Panc1 (cell line): Measurements from ENCODE around the gene MLYCD. TPM values are rescaled to one million over a fixed set of nuclear protein-coding genes. Genes with fewer than 3 reads are reported as not detected.

Source experiments
- ATAC-seq: fragments of 200-7000 bp; cut with Tn5 transposase; 2 replicates; pipeline ENCODE4 v1.9.1; 2020; ENCODE audit warnings: mild to moderate bottlenecking, moderate library complexity
- BruUV-seq: library from RNA; stranded (reverse); fragments of 400-500 nt; replicated peaks from 2 replicates; lab custom pipeline; 2021; lab: Mats Ljungman, UMichigan
- CTCF ChIA-PET: fragments of 300-600 bp; sonication (Branson Sonifier 250); formaldehyde crosslinking; loops from one replicate; lab custom pipeline; 2022; ENCODE audit warnings: antibody characterized with exemption; lab: Charles Lee
- POLR2A ChIA-PET: fragments of 300-600 bp; sonication (Branson Sonifier 250); formaldehyde crosslinking; loops from one replicate; lab custom pipeline; 2022; ENCODE audit warnings: antibody characterized with exemption; lab: Charles Lee
- DNase-seq: peaks from one replicate; pipeline ENCODE4 v3.0.0-alpha.2; 2010; ENCODE audit warnings: low read depth, low spot score
- H3K27ac ChIP-seq: 2 replicates; pipeline ENCODE4 v1.5.1; 2011; ENCODE audit warnings: mild to moderate bottlenecking, low read length, inconsistent platforms
- H3K27me3 ChIP-seq: fragments of 200-500 bp; sonication (Bioruptor generic); 2 replicates; pipeline ENCODE4 v1.6.0; 2014; ENCODE audit warnings: low read length, inconsistent platforms; ENCODE audit not compliant: control insufficient read depth, insufficient read depth
- H3K36me3 ChIP-seq: fragments of 200-500 bp; sonication (Bioruptor generic); 2 replicates; pipeline ENCODE4 v1.5.1; 2014; ENCODE audit warnings: inconsistent platforms, mild to moderate bottlenecking, low read length, moderate library complexity; ENCODE audit not compliant: control insufficient read depth, insufficient read depth
- H3K4me1 ChIP-seq: 2 replicates; pipeline ENCODE4 v1.5.1; 2011; ENCODE audit warnings: inconsistent platforms, mild to moderate bottlenecking, low read length, moderate library complexity; ENCODE audit not compliant: control insufficient read depth, insufficient read depth
- H3K4me3 ChIP-seq, 2 experiments: 2 replicates each; pipeline ENCODE4 v1.5.1; 2011 to 2012; ENCODE audit warnings: low read depth in 2 of 2, low read length in 2 of 2, mild to moderate bottlenecking in 2 of 2, inconsistent platforms in 1 of 2, moderate library complexity in 1 of 2
- H3K9me3 ChIP-seq: fragments of 200-500 bp; sonication (Bioruptor generic); 2 replicates; pipeline ENCODE4 v1.5.1; 2014; ENCODE audit warnings: low read depth, mild to moderate bottlenecking, inconsistent platforms, low read length, moderate library complexity; ENCODE audit not compliant: control insufficient read depth, insufficient read depth
- CTCF ChIP-seq: fragments of 450-650 bp; IDR thresholded peaks from 2 replicates; pipeline ENCODE4 v1.5.1; 2017; ENCODE audit warnings: mild to moderate bottlenecking
- POLR2AphosphoS5 ChIP-seq: IDR thresholded peaks from 2 replicates; pipeline ENCODE4 v1.6.1; 2012; ENCODE audit warnings: mild to moderate bottlenecking, low read depth, low read length, moderate library complexity
- REST ChIP-seq, 2 experiments: IDR thresholded peaks; 2 replicates each; pipeline ENCODE4 v1.6.1; 2011 to 2012; ENCODE audit warnings: low read depth in 2 of 2, control low read depth in 1 of 2, low read length in 1 of 2, mild to moderate bottlenecking in 1 of 2, moderate library complexity in 1 of 2; ENCODE audit not compliant: insufficient read depth in 1 of 2
- SIN3A ChIP-seq: IDR thresholded peaks from 2 replicates; pipeline ENCODE4 v1.6.1; 2012; ENCODE audit warnings: low read depth, mild to moderate bottlenecking, low read length, moderate library complexity, borderline replicate concordance; ENCODE audit not compliant: insufficient read depth
- TCF7L2 ChIP-seq: IDR thresholded peaks from 2 replicates; pipeline ENCODE4 v1.6.1; 2011; ENCODE audit warnings: mild to moderate bottlenecking, low read depth, low read length, inconsistent platforms
- in situ Hi-C: cut with HindIII; loops from 2 replicates; pipeline ENCODE4 v1.10.0; 2016; ENCODE audit warnings: low sequenced_read_pairs, low pct_unique_long_range_greater_than_20kb
- intact Hi-C: fragments of 100-400 bp; cut with micrococcal nuclease; formaldehyde crosslinking; loops from one replicate; pipeline ENCODE4 v1.10.0; 2022; ENCODE audit not compliant: unreplicated experiment
- total RNA-seq: library from RNA; stranded (reverse); gene quantifications from one replicate; pipeline ENCODE4 v1.2.1, GENCODE V29; 2021; ENCODE audit not compliant: unreplicated experiment

MLYCD gene
- total RNA-seq, 1 experiment from 2014 or later: 2.2 TPM

GRCh38 chr16:83911290-83911689, 12.4 kb downstream of the MLYCD start:
- no peak for TF ChIP-seq SIN3A
- TF ChIP-seq TCF7L2: no peak
- TF ChIP-seq POLR2AphosphoS5: no peak
- no peak for TF ChIP-seq CTCF
- no peak for TF ChIP-seq REST (IDR thresholded peaks at IDR 0.05; ENCODE audit: insufficient read depth in 1 of 2, low read depth in 2 of 2, low read length in 1 of 2)
- in situ Hi-C loops: no loop called here
- intact Hi-C loops: no loop called here
- H3K27ac ChIP-seq: no peak overlapping the region
- ChIA-PET POLR2A (no interaction called here), CTCF (no interaction called here)
- no peak for DNase-seq
- H3K4me3 ChIP-seq: no peak overlapping the region
- H3K36me3 ChIP-seq: no peaks in the 10 kb centered on the region; the same call in 1 of the 2 replicates
- no peaks in the 10 kb centered on the region for H3K9me3 ChIP-seq
- no peaks in the 10 kb centered on the region for H3K4me1 ChIP-seq
- BruUV-seq: no TSS peak
- ATAC-seq: no peak
- H3K27me3 ChIP-seq: no peaks in the 10 kb centered on the region

- BruUV-seq: no TSS peak
- H3K36me3 ChIP-seq: no peaks in the 10 kb centered on the region
These were observed 13.8 kb downstream of the MLYCD start for GRCh38 chr16:83912519-83913244.

More at GRCh38 chr16:83912519-83913244, 13.8 kb downstream of the MLYCD start:
- POLR2A ChIA-PET: no interaction called here
- Histone ChIP-seq H3K27ac (no peak overlapping the region), H3K9me3 (no peaks in the 10 kb centered on the region), H3K4me3 (no peak overlapping the region), H3K27me3 (no peaks in the 10 kb centered on the region), H3K4me1 (no peaks in the 10 kb centered on the region)
- in situ Hi-C loops: no loop called here
- DNase-seq (no peak), ATAC-seq (no peak)
- TF ChIP-seq SIN3A: no peak
- no peak for TF ChIP-seq TCF7L2
- no peak for TF ChIP-seq REST (IDR thresholded peaks at IDR 0.05; ENCODE audit: insufficient read depth in 1 of 2, low read depth in 2 of 2, low read length in 1 of 2)
- TF ChIP-seq POLR2AphosphoS5: no peak
- no peak for TF ChIP-seq CTCF
- CTCF ChIA-PET: no interaction called here
- intact Hi-C loops: no loop called here
